Skeletal muscle tissue (tissue), 4 donors: ENCODE results near the gene LHFPL2. TPM values are rescaled to one million over a fixed set of nuclear protein-coding genes. Genes with fewer than 3 reads are reported as not detected.
A peak's percentile ranks its signal among the peaks of the same experiment; 100 is the strongest.

ENCODE experiments used
- H3K27ac ChIP-seq: one replicate; pipeline ENCODE4 v1.7.0; 2013; ENCODE audit warnings: mild to moderate bottlenecking, low read depth, low read length, inconsistent platforms
- H3K27me3 ChIP-seq, 3 donors: one replicate each; pipeline ENCODE4 v1.7.0; 2013; ENCODE audit warnings: low read length in 3 of 3; ENCODE audit not compliant: control insufficient read depth in 3 of 3, insufficient read depth in 3 of 3
- H3K36me3 ChIP-seq, 3 donors: one replicate each; pipeline ENCODE4 v1.7.0; 2013; ENCODE audit warnings: low read length in 3 of 3; ENCODE audit not compliant: control insufficient read depth in 3 of 3, insufficient read depth in 3 of 3
- H3K4me1 ChIP-seq, 3 donors: one replicate each; pipeline ENCODE4 v1.7.0; 2013; ENCODE audit warnings: low read length in 3 of 3, mild to moderate bottlenecking in 3 of 3; ENCODE audit not compliant: control insufficient read depth in 3 of 3, insufficient read depth in 3 of 3
- H3K4me3 ChIP-seq, 3 donors: one replicate each; pipeline ENCODE4 v1.7.0; 2013; ENCODE audit warnings: low read length in 3 of 3
- H3K9ac ChIP-seq, 3 donors: one replicate each; pipeline ENCODE4 v1.7.0; 2013; ENCODE audit warnings: low read length in 3 of 3, mild to moderate bottlenecking in 3 of 3, moderate library complexity in 2 of 3, low read depth in 1 of 3
- H3K9me3 ChIP-seq, 3 donors: one replicate each; pipeline ENCODE4 v1.7.0; 2013; ENCODE audit warnings: low read length in 3 of 3; ENCODE audit not compliant: control insufficient read depth in 3 of 3
- total RNA-seq: library from RNA; depleted of rRNA; stranded (reverse); fragments of >200 nt; gene quantifications from one replicate; pipeline ENCODE4 v1.2.3, GENCODE V29; 2014
- donor health status: Osteomylitis.

LHFPL2 gene
- total RNA-seq, 1 donor from 2014 or later: 54.8 TPM

- no peak overlapping the region for H3K27ac ChIP-seq
- H3K9me3 ChIP-seq: no peaks in the 10 kb centered on the region
- peaks cover 15 to 32% (median 25%) of the 10 kb centered on the region in 3 donors for H3K4me1 ChIP-seq
- H3K4me3 ChIP-seq: no peak overlapping the region
- H3K9ac ChIP-seq: peak overlapping the region in 1 of 3 donors; percentile 14
- H3K27me3 ChIP-seq: no peaks in the 10 kb centered on the region
- H3K36me3 ChIP-seq: peaks cover 5 to 9% (median 8%) of the 10 kb centered on the region in 3 donors
These were observed 14.3 kb downstream of the LHFPL2 start for GRCh38 chr5:78634229-78634628.

- Histone ChIP-seq H3K27me3 (no peaks in the 10 kb centered on the region), H3K36me3 (peaks cover 5 to 9% (median 8%) of the 10 kb centered on the region in 3 donors), H3K4me3 (peak overlapping the region in 1 of 3 donors; percentile 15), H3K9ac (no peak overlapping the region), H3K9me3 (no peaks in the 10 kb centered on the region), H3K4me1 (peaks cover 15 to 32% (median 25%) of the 10 kb centered on the region in 3 donors), H3K27ac (no peak overlapping the region)
These were observed 14.9 kb downstream of the LHFPL2 start for GRCh38 chr5:78633700-78634099.

- Histone ChIP-seq H3K4me3 (no peak overlapping the region), H3K9ac (no peak overlapping the region), H3K27me3 (no peaks in the 10 kb centered on the region), H3K4me1 (peaks cover 15 to 30% (median 25%) of the 10 kb centered on the region in 3 donors), H3K27ac (no peak overlapping the region), H3K36me3 (peaks cover 5 to 9% (median 8%) of the 10 kb centered on the region in 3 donors), H3K9me3 (no peaks in the 10 kb centered on the region)
These were observed 16.1 kb downstream of the LHFPL2 start for GRCh38 chr5:78632467-78632866.

DNA sequence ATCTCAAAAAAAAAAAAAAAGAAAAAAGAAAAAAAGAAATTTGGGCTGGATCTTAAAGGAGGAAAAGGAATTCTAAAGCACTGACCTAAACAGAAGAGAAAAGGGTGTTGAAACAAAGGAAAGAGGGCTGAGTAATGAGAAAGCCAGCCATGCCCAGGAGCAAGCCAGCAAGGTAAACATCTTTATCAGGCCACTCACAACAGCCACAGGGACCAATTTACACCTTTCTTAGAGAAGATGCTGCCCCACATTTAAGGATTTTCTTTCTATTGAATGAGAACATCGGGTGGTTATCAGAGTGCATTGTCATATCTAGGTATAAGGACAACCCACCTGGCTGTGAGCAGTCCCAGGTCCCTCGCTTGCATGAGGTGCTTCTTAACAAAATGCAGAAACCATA lies 16.6 kb downstream of the LHFPL2 start:
- Histone ChIP-seq H3K9ac (no peak overlapping the region), H3K36me3 (peaks cover 5 to 9% (median 8%) of the 10 kb centered on the region in 3 donors), H3K4me3 (no peak overlapping the region), H3K27ac (no peak overlapping the region), H3K9me3 (no peaks in the 10 kb centered on the region), H3K27me3 (no peaks in the 10 kb centered on the region), H3K4me1 (peaks cover 15 to 29% (median 22%) of the 10 kb centered on the region in 3 donors)

- no peak overlapping the region for H3K4me3 ChIP-seq
- peaks cover 5 to 9% (median 8%) of the 10 kb centered on the region in 3 donors for H3K36me3 ChIP-seq
- H3K4me1 ChIP-seq: peaks cover 15 to 36% (median 23%) of the 10 kb centered on the region in 3 donors
- H3K27ac ChIP-seq: no peak overlapping the region
- no peak overlapping the region for H3K9ac ChIP-seq
- H3K9me3 ChIP-seq: no peaks in the 10 kb centered on the region
- H3K27me3 ChIP-seq: no peaks in the 10 kb centered on the region
These were observed 18.5 kb downstream of the LHFPL2 start for GRCh38 chr5:78630047-78630446.

DNA sequence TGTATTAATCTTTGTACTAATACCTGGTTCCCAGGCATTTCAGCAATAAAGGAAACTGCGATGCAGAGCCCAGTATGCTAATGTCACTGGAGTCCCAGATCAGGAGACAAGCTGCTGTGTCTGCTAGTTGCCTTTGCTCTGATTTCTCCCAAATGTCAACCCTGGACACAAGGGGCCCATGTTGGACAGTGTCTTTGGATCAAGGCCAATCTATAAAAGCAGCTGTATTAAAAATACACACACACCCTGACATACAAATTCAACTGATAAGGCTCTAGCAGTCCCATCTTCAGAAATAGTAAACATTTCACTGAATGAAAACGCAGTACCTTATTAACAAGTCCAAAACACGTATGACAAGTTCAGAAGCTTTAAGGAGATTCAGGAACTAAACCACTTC lies 18.9 kb downstream of the LHFPL2 start:
- no peak overlapping the region for H3K27ac ChIP-seq
- H3K27me3 ChIP-seq: no peaks in the 10 kb centered on the region
- peaks cover 5 to 9% (median 8%) of the 10 kb centered on the region in 3 donors for H3K36me3 ChIP-seq
- no peak overlapping the region for H3K9ac ChIP-seq
- no peak overlapping the region for H3K4me3 ChIP-seq
- no peaks in the 10 kb centered on the region for H3K9me3 ChIP-seq
- peaks cover 15 to 37% (median 22%) of the 10 kb centered on the region in 3 donors for H3K4me1 ChIP-seq

DNA sequence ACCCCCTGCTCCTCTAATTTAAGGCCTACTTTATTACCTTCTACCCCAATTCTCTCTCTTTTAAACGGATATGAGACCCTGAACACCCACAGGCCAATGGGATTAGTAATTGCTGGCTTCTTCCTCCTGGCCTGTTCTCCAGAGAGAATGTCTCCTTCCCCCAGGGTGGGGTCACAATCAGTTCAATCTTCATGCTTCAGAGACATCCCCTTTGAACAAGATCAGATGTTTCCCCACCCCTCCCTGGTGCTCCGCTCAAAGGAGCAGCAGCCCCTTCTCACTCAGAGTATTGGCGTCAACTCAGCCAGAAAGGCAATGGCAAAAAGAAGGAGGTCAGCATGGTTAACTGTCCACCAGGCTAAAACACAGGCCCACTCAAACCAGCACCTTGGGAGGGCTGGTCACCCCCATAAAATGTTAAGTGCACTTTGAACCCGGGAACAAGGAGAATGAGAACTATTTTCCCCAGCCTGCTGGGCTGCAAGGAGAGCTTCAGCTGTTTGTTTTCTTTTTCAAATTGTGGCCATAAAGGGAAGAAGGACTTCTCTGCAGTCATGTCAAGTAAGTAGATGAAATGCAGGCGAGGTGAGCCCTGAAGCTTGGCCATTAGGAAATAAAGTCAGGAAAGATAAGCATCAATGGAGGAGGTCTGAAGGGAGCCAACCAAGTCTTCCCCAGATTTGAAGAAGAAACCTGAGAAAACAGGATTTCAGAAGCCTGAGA lies 20.1 kb downstream of the LHFPL2 start:
- peaks cover 8 to 34% (median 17%) of the 10 kb centered on the region in 3 donors for H3K4me1 ChIP-seq
- H3K27me3 ChIP-seq: no peaks in the 10 kb centered on the region
- no peak overlapping the region for H3K9ac ChIP-seq
- peaks cover 5 to 9% (median 8%) of the 10 kb centered on the region in 3 donors for H3K36me3 ChIP-seq
- no peaks in the 10 kb centered on the region for H3K9me3 ChIP-seq
- no peak overlapping the region for H3K4me3 ChIP-seq
- no peak overlapping the region for H3K27ac ChIP-seq

DNA sequence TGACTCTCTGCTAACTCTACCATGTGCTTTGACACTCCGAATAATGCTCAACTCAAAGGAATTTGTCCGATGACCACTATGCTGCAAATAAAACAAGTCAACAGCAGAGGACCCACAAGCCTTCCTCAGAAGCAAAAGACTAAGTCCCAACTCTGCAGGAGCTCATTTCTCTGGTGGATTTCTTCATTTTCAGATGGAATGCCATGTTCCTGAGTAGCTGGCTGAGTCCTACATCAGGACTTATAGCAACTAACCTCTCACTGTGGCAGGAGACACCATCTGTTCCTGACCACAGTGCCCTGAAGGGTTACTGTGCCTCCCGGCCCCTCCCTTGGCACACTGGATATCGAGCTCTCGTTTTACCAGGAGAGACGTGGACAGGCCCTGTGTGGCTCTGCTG lies 20.8 kb downstream of the LHFPL2 start:
- H3K9me3 ChIP-seq: no peaks in the 10 kb centered on the region
- peaks cover 4 to 29% (median 10%) of the 10 kb centered on the region in 3 donors for H3K4me1 ChIP-seq
- H3K4me3 ChIP-seq: no peak overlapping the region
- H3K9ac ChIP-seq: no peak overlapping the region
- H3K27ac ChIP-seq: no peak overlapping the region
- peaks cover 5 to 9% (median 8%) of the 10 kb centered on the region in 3 donors for H3K36me3 ChIP-seq
- no peaks in the 10 kb centered on the region for H3K27me3 ChIP-seq

- Histone ChIP-seq H3K9me3 (no peaks in the 10 kb centered on the region), H3K36me3 (peaks cover 5 to 9% (median 8%) of the 10 kb centered on the region in 3 donors), H3K27me3 (no peaks in the 10 kb centered on the region), H3K4me1 (peaks cover 4 to 29% (median 9%) of the 10 kb centered on the region in 3 donors), H3K9ac (no peak overlapping the region), H3K4me3 (no peak overlapping the region), H3K27ac (no peak overlapping the region)
These were observed 21.4 kb downstream of the LHFPL2 start for GRCh38 chr5:78627175-78627574.

GRCh38 chr5:78626009-78626571 lies 22.5 kb downstream of the LHFPL2 start:
- Histone ChIP-seq H3K9ac (no peak overlapping the region), H3K36me3 (peaks cover 1 to 5% (median 5%) of the 10 kb centered on the region in 3 donors), H3K27me3 (no peaks in the 10 kb centered on the region), H3K4me3 (no peak overlapping the region), H3K9me3 (no peaks in the 10 kb centered on the region), H3K4me1 (peaks cover 4 to 29% (median 9%) of the 10 kb centered on the region in 3 donors), H3K27ac (no peak overlapping the region)
